H1 (cell line): ENCODE results near the gene MSI2. TPM values are rescaled to one million over a fixed set of nuclear protein-coding genes. Genes with fewer than 3 reads are reported as not detected.

Source experiments
- CTCF ChIA-PET: fragments of 300-600 bp; sonication (Branson Sonifier 250); formaldehyde crosslinking; loops from one replicate; lab custom pipeline; 2021; ENCODE audit not compliant: partially characterized antibody; lab: Charles Lee
- POLR2A ChIA-PET: fragments of 300-600 bp; sonication (Branson Sonifier 250); formaldehyde crosslinking; loops from one replicate; lab custom pipeline; 2021; ENCODE audit warnings: inconsistent platforms; ENCODE audit not compliant: partially characterized antibody; lab: Charles Lee
- DNase-seq, 2 experiments: peaks; one replicate each; pipeline versions ENCODE4 v3.0.0 to v3.0.0-alpha.2; 2010 to 2022; ENCODE audit warnings: low spot score in 2 of 2, low read depth in 1 of 2, mixed read lengths in 1 of 2
- FAIRE-seq: peaks from 2 replicates; lab custom pipeline; 2011; peaks lifted over from hg19 to GRCh38; lab: Jason Lieb, UNC
- H2AFZ ChIP-seq: 2 replicates; pipeline ENCODE4 v1.8.1; 2012; ENCODE audit warnings: low read length, inconsistent platforms
- H2AK5ac ChIP-seq: 2 replicates; pipeline ENCODE4 v1.6.1; 2013; ENCODE audit warnings: low read depth, low read length
- H2BK120ac ChIP-seq: replicated peaks from 2 replicates; pipeline ENCODE3; 2013; ENCODE audit warnings: low read depth, low read length, inconsistent platforms
- H2BK12ac ChIP-seq: 2 replicates; pipeline ENCODE4 v1.6.1; 2013; ENCODE audit warnings: low read depth, low read length
- H2BK15ac ChIP-seq: 2 replicates; pipeline ENCODE4 v1.6.1; 2013; ENCODE audit warnings: low read length
- H2BK20ac ChIP-seq: 2 replicates; pipeline ENCODE4 v1.6.1; 2013; ENCODE audit warnings: low read length
- H2BK5ac ChIP-seq: 2 replicates; pipeline ENCODE4 v1.6.1; 2013; ENCODE audit warnings: low read depth, low read length
- H3K14ac ChIP-seq: 2 replicates; pipeline ENCODE4 v1.6.1; 2013; ENCODE audit warnings: inconsistent platforms; ENCODE audit not compliant: insufficient read length
- H3K18ac ChIP-seq: 2 replicates; pipeline ENCODE4 v1.6.1; 2013; ENCODE audit warnings: low read length; ENCODE audit errors: extremely low read depth
- H3K23ac ChIP-seq: 2 replicates; pipeline ENCODE4 v1.6.1; 2013; ENCODE audit warnings: inconsistent platforms; ENCODE audit not compliant: insufficient read length
- H3K23me2 ChIP-seq: 2 replicates; pipeline ENCODE4 v1.6.1; 2013; ENCODE audit warnings: low read depth, low read length
- H3K27ac ChIP-seq: 2 replicates; pipeline ENCODE4 v1.6.1; 2011; ENCODE audit warnings: low read depth, low read length, inconsistent platforms
- H3K27me3 ChIP-seq, 4 experiments: replicated peaks in 1 of 4; 1 replicate in 1 of 4; 2 replicates in 3 of 4; pipeline versions ENCODE4 v1.6.1 to v1.8.1; 2011 to 2013; ENCODE audit warnings: low read length in 3 of 4, mild to moderate bottlenecking in 3 of 4, inconsistent platforms in 2 of 4, mixed read lengths in 2 of 4, moderate library complexity in 1 of 4; ENCODE audit not compliant: control insufficient read depth in 3 of 4, insufficient read depth in 3 of 4; ENCODE audit errors: extremely low read depth in 1 of 4
- H3K36me3 ChIP-seq, 4 experiments: 2 replicates each; pipeline versions ENCODE4 v1.6.1 to v1.8.1; 2011 to 2013; ENCODE audit warnings: mild to moderate bottlenecking in 4 of 4, low read length in 3 of 4, moderate library complexity in 2 of 4, control low read depth in 1 of 4, inconsistent platforms in 1 of 4; ENCODE audit not compliant: insufficient read depth in 4 of 4, control insufficient read depth in 2 of 4
- H3K4ac ChIP-seq: replicated peaks from 2 replicates; pipeline ENCODE3; 2013; ENCODE audit warnings: low read length, low read depth, mixed read lengths, inconsistent platforms; ENCODE audit not compliant: insufficient read length
- H3K4me1 ChIP-seq, 4 experiments: replicated peaks in 1 of 4; 1 replicate in 1 of 4; 2 replicates in 3 of 4; pipeline versions ENCODE4 v1.6.1 to v1.8.1; 2011 to 2013; ENCODE audit warnings: low read length in 3 of 4, inconsistent platforms in 2 of 4, mixed read lengths in 1 of 4; ENCODE audit not compliant: insufficient read depth in 4 of 4, control insufficient read depth in 3 of 4
- H3K4me2 ChIP-seq, 2 experiments: 2 replicates each; pipeline versions ENCODE4 v1.6.1 to v1.8.1; 2011 to 2013; ENCODE audit warnings: low read depth in 2 of 2, low read length in 2 of 2, control low read depth in 1 of 2, inconsistent platforms in 1 of 2, mild to moderate bottlenecking in 1 of 2; ENCODE audit not compliant: insufficient read depth in 1 of 2
- H3K4me3 ChIP-seq, 4 experiments: fragments of 200-600, 300-600 bp in 1 of 4; sonication (generic), shearing (Covaris generic), sonication (Bioruptor Twin) in 1 of 4; 2 replicates each; pipeline versions ENCODE4 v1.5.1 to v1.8.1; 2011 to 2016; ENCODE audit warnings: low read length in 4 of 4, low read depth in 3 of 4, control low read depth in 2 of 4, inconsistent platforms in 2 of 4, mild to moderate bottlenecking in 2 of 4, mixed read lengths in 1 of 4, moderate library complexity in 1 of 4; ENCODE audit not compliant: insufficient read depth in 2 of 4; ENCODE audit errors: extremely low read depth in 1 of 4
- H3K56ac ChIP-seq: replicated peaks from 2 replicates; pipeline ENCODE3; 2013; ENCODE audit warnings: low read depth, mild to moderate bottlenecking, mixed read lengths, low read length, inconsistent platforms; ENCODE audit not compliant: insufficient read length
- H3K79me1 ChIP-seq: 2 replicates; pipeline ENCODE4 v1.6.1; 2013; ENCODE audit warnings: low read depth, low read length, control low read depth
- H3K79me2 ChIP-seq, 2 experiments: 2 replicates each; pipeline versions ENCODE4 v1.6.1 to v1.8.1; 2012 to 2013; ENCODE audit warnings: low read length in 2 of 2, mild to moderate bottlenecking in 2 of 2, inconsistent platforms in 1 of 2; ENCODE audit not compliant: insufficient read depth in 2 of 2, control insufficient read depth in 1 of 2
- H3K9ac ChIP-seq, 4 experiments: replicated peaks in 1 of 4; 1 replicate in 1 of 4; 2 replicates in 3 of 4; pipeline versions ENCODE4 v1.6.1 to v1.8.1; 2011 to 2013; ENCODE audit warnings: low read depth in 3 of 4, low read length in 3 of 4, control low read depth in 2 of 4, mild to moderate bottlenecking in 2 of 4, moderate library complexity in 2 of 4, inconsistent platforms in 1 of 4; ENCODE audit errors: extremely low read depth in 1 of 4
- H3K9me3 ChIP-seq, 2 experiments: 2 replicates each; pipeline versions ENCODE4 v1.6.1 to v1.8.1; 2012 to 2013; ENCODE audit warnings: mild to moderate bottlenecking in 2 of 2, moderate library complexity in 2 of 2, control low read depth in 1 of 2, inconsistent platforms in 1 of 2, low read depth in 1 of 2, low read length in 1 of 2, mixed read lengths in 1 of 2; ENCODE audit not compliant: insufficient read depth in 2 of 2
- H4K20me1 ChIP-seq, 2 experiments: replicated peaks in 1 of 2; 2 replicates each; pipeline versions ENCODE3 to v1.8.1; 2011 to 2013; ENCODE audit warnings: inconsistent platforms in 2 of 2, low read length in 2 of 2, mild to moderate bottlenecking in 1 of 2; ENCODE audit not compliant: insufficient read depth in 2 of 2, control insufficient read depth in 1 of 2
- H4K5ac ChIP-seq: 2 replicates; pipeline ENCODE4 v1.6.1; 2013; ENCODE audit warnings: low read length, low read depth, mixed read lengths, inconsistent platforms; ENCODE audit not compliant: insufficient read length
- H4K8ac ChIP-seq: 2 replicates; pipeline ENCODE4 v1.8.0; 2013; ENCODE audit warnings: mild to moderate bottlenecking, moderate library complexity, low read length, inconsistent platforms; ENCODE audit not compliant: insufficient read depth; ENCODE audit errors: extremely low read depth
- H4K91ac ChIP-seq: replicated peaks from 2 replicates; pipeline ENCODE3; 2013; ENCODE audit warnings: low read length, mixed read lengths, inconsistent platforms; ENCODE audit not compliant: insufficient read length
- ASH2L ChIP-seq: fragments of 200-600, 300-600 bp; sonication (generic); IDR thresholded peaks from one replicate; pipeline ENCODE4 v1.7.1; 2017; ENCODE audit warnings: low read length
- ATF3 ChIP-seq: IDR thresholded peaks from 2 replicates; pipeline ENCODE4 v1.6.1; 2011; ENCODE audit warnings: low read depth, mild to moderate bottlenecking, low read length; ENCODE audit not compliant: insufficient read depth
- BCL11A ChIP-seq, 2 experiments: IDR thresholded peaks; one replicate each; pipeline ENCODE4 v1.6.1; 2011; ENCODE audit warnings: low read depth in 2 of 2, low read length in 2 of 2, mild to moderate bottlenecking in 2 of 2
- BRCA1 ChIP-seq: IDR thresholded peaks from 2 replicates; pipeline ENCODE4 v1.6.1; 2012; ENCODE audit warnings: low read depth, low read length, improper control_type of control experiment
- EGR1 ChIP-seq: IDR thresholded peaks from 2 replicates; pipeline ENCODE4 v1.6.1; 2011; ENCODE audit warnings: low read depth, low read length, borderline replicate concordance
- HDAC6 ChIP-seq: IDR thresholded peaks from one replicate; pipeline ENCODE4 v1.7.1; 2012; ENCODE audit warnings: low read depth, mild to moderate bottlenecking, inconsistent platforms, low read length, moderate library complexity
- MAX ChIP-seq: IDR thresholded peaks from 2 replicates; pipeline ENCODE4 v1.6.1; 2012; ENCODE audit warnings: inconsistent platforms
- NANOG ChIP-seq: IDR thresholded peaks from 2 replicates; pipeline ENCODE4 v1.6.1; 2011; ENCODE audit warnings: low read length, low read depth, mild to moderate bottlenecking, inconsistent platforms; ENCODE audit not compliant: insufficient read depth, poor library complexity, severe bottlenecking
- NRF1 ChIP-seq: IDR thresholded peaks from 2 replicates; pipeline ENCODE4 v1.6.1; 2011; ENCODE audit warnings: mild to moderate bottlenecking, low read depth, low read length, improper control_type of control experiment
- PHF8 ChIP-seq: fragments of 200-600 bp; sonication (generic); conservative IDR thresholded peaks from 2 replicates; pipeline ENCODE4 v1.7.1; 2012; ENCODE audit warnings: low read depth, mild to moderate bottlenecking, inconsistent platforms, low read length, moderate library complexity
- SUZ12 ChIP-seq: fragments of 200-600 bp; sonication (generic); IDR thresholded peaks from 2 replicates; pipeline ENCODE4 v1.6.1; 2012; ENCODE audit warnings: mild to moderate bottlenecking, inconsistent platforms, low read length, moderate library complexity, mixed read lengths
- WGBS, 2 experiments: shearing (Covaris generic) in 1 of 2; methylation state at CpG; one replicate each; pipeline versions ENCODE4 v1.1.6 to v1.1.7; 2013 to 2015; ENCODE audit warnings: low lambda C conversion rate in 2 of 2, mixed read lengths in 2 of 2, inconsistent platforms in 1 of 2, low coverage in 1 of 2, missing lambda C conversion rate in 1 of 2; ENCODE audit not compliant: insufficient replicate concordance in 2 of 2, insufficient coverage in 1 of 2, insufficient read length in 1 of 2; ENCODE audit errors: extremely low coverage in 1 of 2, missing lambda C conversion rate in 1 of 2; 5-methylcytosine and 5-hydroxymethylcytosine counted together
- polyA plus RNA-seq, 7 experiments: library from polyadenylated mRNA; depleted of rRNA in 3 of 7; stranded (reverse) in 5 of 7; unstranded in 2 of 7; fragments of >200 nt in 5 of 7; fragments of 200-250 nt in 2 of 7; gene quantifications; 1 replicate in 5 of 7; 2 replicates in 1 of 7; 4 replicates in 1 of 7; pipeline versions ENCODE4 v1.2.1 to v1.2.3, GENCODE V29; 2011 to 2013; ENCODE audit warnings: missing spikeins in 2 of 7, mixed read lengths in 2 of 7
- total RNA-seq: library from RNA; stranded (reverse); fragmentation: NEBNext Ultra II Directional; extraction: Animal tissue kit (Norgen Biotek cat#: 25700); gene quantifications from 2 replicates; pipeline ENCODE4 v1.2.1, GENCODE V29; 2021

MSI2 gene
- total and polyA plus RNA-seq, 2 of the 8 experiments (the other 6 are each of a cell fraction or from before 2014, with no cell fraction given) = 36.7 to 80.6 TPM

GRCh38 chr17:57619061-57619937 lies 363.0 kb downstream of the MSI2 start:
- H2BK15ac ChIP-seq = no peak overlapping the region
- H3K79me2 ChIP-seq = no peaks in the 10 kb centered on the region
- no peaks in the 10 kb centered on the region; a peak in 1 of 7 replicates for H3K4me1 ChIP-seq
- H3K9ac ChIP-seq = no peak overlapping the region
- H2BK120ac ChIP-seq = no peak overlapping the region
- H4K20me1 ChIP-seq = no peaks in the 10 kb centered on the region
- no peak overlapping the region for H4K5ac ChIP-seq
- H2BK20ac ChIP-seq = no peak overlapping the region
- H3K79me1 ChIP-seq = no peaks in the 10 kb centered on the region
- CTCF ChIA-PET = interaction anchor here (0.9 to 1.5 kb wide), 7 partner anchors 13 to 67 kb away, joined by 3 to 4 read pairs (median 4); no protein-coding TSS in a partner anchor
- no peaks in the 10 kb centered on the region for H3K27me3 ChIP-seq
- DNase-seq (no peak), FAIRE-seq (no peak)
- POLR2A ChIA-PET = no interaction called here
- H3K4ac ChIP-seq = no peak overlapping the region
- H3K14ac ChIP-seq = no peak overlapping the region
- H3K23ac ChIP-seq = no peak overlapping the region
- no peak overlapping the region for H2BK5ac ChIP-seq
- no peak overlapping the region for H2BK12ac ChIP-seq
- H2AK5ac ChIP-seq = no peak overlapping the region
- H2AFZ ChIP-seq = no peak overlapping the region
- H3K4me3 ChIP-seq = no peak overlapping the region
- H3K27ac ChIP-seq = no peak overlapping the region
- H3K23me2 ChIP-seq = no peaks in the 10 kb centered on the region
- 92% methylated on average over 17 of the region's 19 CpGs; no CpG with 5 or more reads in 1 of the 2 experiments for WGBS, 2 experiments
- H3K4me2 ChIP-seq = no peak overlapping the region
- H3K18ac ChIP-seq = no peak overlapping the region
- no peak overlapping the region for H4K91ac ChIP-seq
- H4K8ac ChIP-seq = no peak overlapping the region; the same call in 1 of the 2 replicates
- H3K36me3 ChIP-seq = peaks cover 0 to 9% (median 0%) of the 10 kb centered on the region in 4 experiments; a peak in 3 of 8 replicates
- no peak overlapping the region for H3K56ac ChIP-seq
- no peaks in the 10 kb centered on the region for H3K9me3 ChIP-seq
- TF ChIP-seq ATF3 (no peak), HDAC6 (no peak), BRCA1 (no peak), EGR1 (no peak), PHF8 (no peak), BCL11A (IDR thresholded peaks at IDR 0.05; ENCODE audit: low read depth in 2 of 2, low read length in 2 of 2) (no peak), NRF1 (no peak), SUZ12 (no peak), MAX (no peak), NANOG (no peak), ASH2L (no peak)
